ENCODE measurements around the gene DNAJC21. TPM values are rescaled to one million over a fixed set of nuclear protein-coding genes. Genes with fewer than 3 reads are reported as not detected.

Gene DNAJC21
- total and polyA plus RNA-seq, 9 of the 15 experiments (the other 6 are each of a cell fraction or from before 2014, with no cell fraction given): 26.6 to 105 (median 70.7) TPM

GRCh38 chr5:34930870-34931269 lies 1.5 kb downstream of the DNAJC21 start (continued):
- no peak for TF ChIP-seq ZNF780A (CRISPR knock-in tag; IDR thresholded peaks at IDR 0.05)
- no peak for TF ChIP-seq POLR3G (IDR thresholded peaks at IDR 0.05; ENCODE audit: extremely low read depth, insufficient read length, insufficient replicate concordance)

DNA sequence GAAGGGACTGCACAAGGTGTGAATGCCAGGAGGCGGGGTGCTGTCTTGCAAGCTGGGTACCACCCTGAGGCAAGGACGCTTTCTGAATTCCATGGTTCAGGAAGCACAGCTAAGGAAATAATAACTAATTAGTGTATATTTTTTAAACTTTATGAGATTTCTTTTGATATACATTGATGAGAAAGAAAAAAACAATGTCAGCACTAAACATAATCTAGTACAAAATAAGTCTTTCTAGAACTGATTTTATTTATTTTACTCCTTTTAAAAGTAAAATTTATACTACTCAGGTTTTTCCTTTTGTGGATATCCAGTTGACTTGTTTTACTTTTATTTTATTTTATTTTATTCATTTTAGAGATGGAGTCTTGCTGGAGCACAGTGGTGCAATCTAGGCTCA lies 3.6 kb downstream of the DNAJC21 start:
- in situ Hi-C loops (cut with MboI): no loop called here
- FAIRE-seq: no peak
- TF ChIP-seq NRF1 (conservative IDR thresholded peaks at IDR 0.05 in 1 of 2, IDR thresholded peaks at IDR 0.05 in 1 of 2) (no peak), ZNF316 (IDR thresholded peaks at IDR 0.05) (peak; percentile 86)

DNA sequence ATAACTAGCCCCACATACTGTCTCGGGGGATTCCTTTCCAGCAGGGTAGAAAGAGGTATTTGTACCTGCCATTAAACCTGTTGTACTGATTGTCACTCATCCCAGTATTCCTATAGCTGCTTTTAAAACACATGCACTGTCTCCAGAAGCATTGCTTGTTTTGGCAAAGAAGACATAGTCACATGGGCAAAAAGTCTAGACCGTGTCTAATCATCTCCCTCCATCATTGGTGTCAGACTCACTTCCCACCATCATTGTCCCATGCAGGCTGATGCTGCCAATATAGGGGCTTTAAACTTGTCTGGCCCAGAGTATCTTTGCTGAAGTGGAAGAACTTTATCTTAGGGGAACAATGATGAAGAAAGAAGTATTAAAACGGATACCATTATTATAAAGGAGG lies 12.6 kb downstream of the DNAJC21 start:
- Histone ChIP-seq H3K4me1 (replicated peaks in 1 of 2; ENCODE audit: control insufficient read depth in 2 of 2, insufficient read depth in 2 of 2, low read length in 2 of 2) (no peaks in the 10 kb centered on the region), H3K9me3 (replicated peaks; ENCODE audit: control insufficient read depth, insufficient read depth, low read depth, low read length) (no peaks in the 10 kb centered on the region), H3K4me2 (ENCODE audit: insufficient read depth, low read length) (no peak overlapping the region), H3K4me3 (no peak overlapping the region), H3K79me2 (ENCODE audit: control insufficient read depth, insufficient read depth, low read length) (no peaks in the 10 kb centered on the region), H3K36me3 (ENCODE audit: control insufficient read depth, insufficient read depth, low read length) (peaks cover 89% of the 10 kb centered on the region), H2AFZ (ENCODE audit: low read depth, low read length) (no peak overlapping the region), H3K27me3 (ENCODE audit: control insufficient read depth in 2 of 2, insufficient read depth in 2 of 2, low read length in 2 of 2) (no peaks in the 10 kb centered on the region), H3K9me1 (ENCODE audit: control insufficient read depth, insufficient read depth, low read length) (no peaks in the 10 kb centered on the region), H3K27ac (ENCODE audit: extremely low read depth, low read depth, low read length) (no peak overlapping the region), H4K20me1 (replicated peaks; ENCODE audit: control insufficient read depth, insufficient read depth, low read length) (no peaks in the 10 kb centered on the region), H3K9ac (ENCODE audit: insufficient read depth in 1 of 2, low read depth in 2 of 2, low read length in 2 of 2) (no peak overlapping the region)
- intact Hi-C loops (cut with micrococcal nuclease): no loop called here
- 94% methylated on average over 3 of the region's 3 CpGs for WGBS (ENCODE audit: insufficient coverage, low coverage, missing lambda C conversion rate)
- in situ Hi-C loops (cut with MboI): no loop called here
- FAIRE-seq (no peak), DNase-seq (ENCODE audit: extremely low read depth in 1 of 4, low spot score in 3 of 4) (no peak), ATAC-seq (no peak)
- POLR2A ChIA-PET: no interaction called here
- no TSS peak for BruUV-seq (replicated peaks)
- CTCF ChIA-PET (ENCODE audit: low intra/inter-chr PET ratio): no interaction called here
- TF ChIP-seq, protein P1, sequence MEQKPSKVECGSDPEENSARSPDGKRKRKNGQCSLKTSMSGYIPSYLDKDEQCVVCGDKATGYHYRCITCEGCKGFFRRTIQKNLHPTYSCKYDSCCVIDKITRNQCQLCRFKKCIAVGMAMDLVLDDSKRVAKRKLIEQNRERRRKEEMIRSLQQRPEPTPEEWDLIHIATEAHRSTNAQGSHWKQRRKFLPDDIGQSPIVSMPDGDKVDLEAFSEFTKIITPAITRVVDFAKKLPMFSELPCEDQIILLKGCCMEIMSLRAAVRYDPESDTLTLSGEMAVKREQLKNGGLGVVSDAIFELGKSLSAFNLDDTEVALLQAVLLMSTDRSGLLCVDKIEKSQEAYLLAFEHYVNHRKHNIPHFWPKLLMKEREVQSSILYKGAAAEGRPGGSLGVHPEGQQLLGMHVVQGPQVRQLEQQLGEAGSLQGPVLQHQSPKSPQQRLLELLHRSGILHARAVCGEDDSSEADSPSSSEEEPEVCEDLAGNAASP (IDR thresholded peaks at IDR 0.05): no peak
- TF ChIP-seq KDM1A (IDR thresholded peaks at IDR 0.05): no peak
- no peak for TF ChIP-seq ZNF561 (CRISPR knock-in tag; conservative IDR thresholded peaks at IDR 0.05)
- no peak for TF ChIP-seq PTRF (tag; IDR thresholded peaks at IDR 0.05)

More for the DNA sequence above, 3.6 kb downstream of the DNAJC21 start:
- Histone ChIP-seq H3K27ac (ENCODE audit: extremely low read depth, low read depth, low read length) (no peak overlapping the region), H4K20me1 (replicated peaks; ENCODE audit: control insufficient read depth, insufficient read depth, low read length) (no peaks in the 10 kb centered on the region), H3K27me3 (ENCODE audit: control insufficient read depth in 2 of 2, insufficient read depth in 2 of 2, low read length in 2 of 2) (no peaks in the 10 kb centered on the region), H2AFZ (ENCODE audit: low read depth, low read length) (no peak overlapping the region), H3K9me3 (replicated peaks; ENCODE audit: control insufficient read depth, insufficient read depth, low read depth, low read length) (no peaks in the 10 kb centered on the region), H3K4me3 (no peak overlapping the region), H3K4me1 (replicated peaks in 1 of 2; ENCODE audit: control insufficient read depth in 2 of 2, insufficient read depth in 2 of 2, low read length in 2 of 2) (peaks cover 9 to 18% of the 10 kb centered on the region in 2 experiments; a peak in 4 of 5 replicates), H3K36me3 (ENCODE audit: control insufficient read depth, insufficient read depth, low read length) (peaks cover 63% of the 10 kb centered on the region), H3K79me2 (ENCODE audit: control insufficient read depth, insufficient read depth, low read length) (peaks cover 60% of the 10 kb centered on the region), H3K9me1 (ENCODE audit: control insufficient read depth, insufficient read depth, low read length) (no peaks in the 10 kb centered on the region), H3K4me2 (ENCODE audit: insufficient read depth, low read length) (no peak overlapping the region), H3K9ac (ENCODE audit: insufficient read depth in 1 of 2, low read depth in 2 of 2, low read length in 2 of 2) (no peak overlapping the region)
- ChIA-PET POLR2A (interaction anchor here (1.0 to 2.2 kb wide), 5 partner anchors 8 to 18 kb away, joined by 3 to 6 read pairs (median 5); partner anchors contain the start of genes BRIX1 and RAD1), CTCF (ENCODE audit: low intra/inter-chr PET ratio) (no interaction called here)
- intact Hi-C loops (cut with micrococcal nuclease): no loop called here
- ATAC-seq: no peak
- WGBS (ENCODE audit: insufficient coverage, low coverage, missing lambda C conversion rate): 96% methylated on average over 2 of the region's 2 CpGs
- DNase-seq (ENCODE audit: extremely low read depth in 1 of 4, low spot score in 3 of 4): no peak
- BruUV-seq (replicated peaks): no TSS peak
